IMR-90 (cell line): ENCODE data around the gene SMIM43. TPM values are rescaled to one million over a fixed set of nuclear protein-coding genes. Genes with fewer than 3 reads are reported as not detected.
A peak's percentile ranks its signal among the peaks of the same experiment; 100 is the strongest.

Experiments
- ATAC-seq: fragments of 200-7000 bp; cut with Tn5 transposase; 2 replicates; pipeline ENCODE4 v1.9.1; 2020; ENCODE audit warnings: low read depth, mild to moderate bottlenecking, moderate library complexity
- BruUV-seq: library from RNA; stranded (reverse); fragments of 400-500 nt; replicated peaks from 2 replicates; lab custom pipeline; 2021; lab: Mats Ljungman, UMichigan
- CTCF ChIA-PET: fragments of 300-600 bp; formaldehyde crosslinking; extraction: SDS; loops from one replicate; lab custom pipeline; 2021; ENCODE audit warnings: antibody characterized with exemption; lab: Yijun Ruan, JAX
- POLR2A ChIA-PET: fragments of 300-600 bp; sonication (Branson Sonifier 250); formaldehyde crosslinking; loops from one replicate; lab custom pipeline; 2022; ENCODE audit warnings: antibody characterized with exemption; ENCODE audit not compliant: unreplicated experiment; lab: Charles Lee
- DNase-seq: peaks from one replicate; pipeline ENCODE4 v3.0.0; 2013
- H2AFZ ChIP-seq: replicated peaks from 2 replicates; pipeline ENCODE3; 2013; ENCODE audit warnings: low read length, mild to moderate bottlenecking; ENCODE audit not compliant: poor library complexity
- H2AK5ac ChIP-seq: 2 replicates; pipeline ENCODE4 v1.6.1; 2013; ENCODE audit warnings: low read depth, low read length, inconsistent platforms
- H2AK9ac ChIP-seq: replicated peaks from 2 replicates; pipeline ENCODE3; 2013; ENCODE audit warnings: mild to moderate bottlenecking, low read depth, low read length, moderate library complexity; ENCODE audit not compliant: poor library complexity
- H2BK120ac ChIP-seq: 2 replicates; pipeline ENCODE4 v1.6.1; 2013; ENCODE audit warnings: low read depth, low read length, inconsistent platforms
- H2BK15ac ChIP-seq: 3 replicates; pipeline ENCODE4 v1.6.1; 2013; ENCODE audit warnings: low read depth, low read length, inconsistent platforms
- H2BK20ac ChIP-seq: 2 replicates; pipeline ENCODE4 v1.6.1; 2013; ENCODE audit warnings: low read depth, mild to moderate bottlenecking, inconsistent platforms, low read length, moderate library complexity
- H2BK5ac ChIP-seq: 2 replicates; pipeline ENCODE4 v1.6.1; 2013; ENCODE audit warnings: mild to moderate bottlenecking, low read depth, low read length, inconsistent platforms; ENCODE audit not compliant: poor library complexity, severe bottlenecking
- H3K14ac ChIP-seq: replicated peaks from 2 replicates; pipeline ENCODE4 v1.6.1; 2013; ENCODE audit warnings: low read depth, low read length, inconsistent platforms
- H3K18ac ChIP-seq: 2 replicates; pipeline ENCODE4 v1.6.1; 2013; ENCODE audit warnings: low read depth, low read length, control low read depth
- H3K23ac ChIP-seq: 2 replicates; pipeline ENCODE4 v1.6.1; 2013; ENCODE audit warnings: low read depth, low read length, inconsistent platforms
- H3K27ac ChIP-seq: 2 replicates; pipeline ENCODE4 v1.5.1; 2013; ENCODE audit warnings: mild to moderate bottlenecking, control low read depth, low read length; ENCODE audit not compliant: insufficient read depth
- H3K27me3 ChIP-seq: 2 replicates; pipeline ENCODE4 v1.6.1; 2013; ENCODE audit warnings: low read length; ENCODE audit not compliant: control insufficient read depth, insufficient read depth
- H3K36me3 ChIP-seq: 2 replicates; pipeline ENCODE4 v1.6.1; 2013; ENCODE audit warnings: low read length, mixed read lengths; ENCODE audit not compliant: control insufficient read depth, insufficient read depth
- H3K4ac ChIP-seq: 2 replicates; pipeline ENCODE4 v1.6.1; 2013; ENCODE audit warnings: low read depth, low read length, inconsistent platforms
- H3K4me1 ChIP-seq: 2 replicates; pipeline ENCODE4 v1.6.1; 2013; ENCODE audit warnings: low read length, mixed read lengths; ENCODE audit not compliant: control insufficient read depth, insufficient read depth
- H3K4me2 ChIP-seq: 2 replicates; pipeline ENCODE4 v1.6.1; 2013; ENCODE audit warnings: low read depth, mild to moderate bottlenecking, control low read depth, low read length, moderate library complexity
- H3K4me3 ChIP-seq: 2 replicates; pipeline ENCODE4 v1.5.1; 2013; ENCODE audit warnings: low read depth, mild to moderate bottlenecking, control low read depth, low read length, moderate library complexity; ENCODE audit not compliant: insufficient read depth
- H3K56ac ChIP-seq: 2 replicates; pipeline ENCODE4 v1.6.1; 2013; ENCODE audit warnings: low read length, inconsistent platforms; ENCODE audit not compliant: insufficient read depth; ENCODE audit errors: extremely low read depth
- H3K79me1 ChIP-seq, 2 experiments: 2 replicates each; pipeline ENCODE4 v1.6.1; 2013; ENCODE audit warnings: low read length in 2 of 2, inconsistent platforms in 1 of 2, low read depth in 1 of 2
- H3K9ac ChIP-seq: 2 replicates; pipeline ENCODE4 v1.6.1; 2013; ENCODE audit warnings: low read depth, low read length, control low read depth
- H3K9me1 ChIP-seq: 2 replicates; pipeline ENCODE4 v1.6.1; 2013; ENCODE audit warnings: low read length, inconsistent platforms; ENCODE audit not compliant: insufficient read depth
- H3K9me3 ChIP-seq: 2 replicates; pipeline ENCODE4 v1.6.1; 2013; ENCODE audit warnings: low read length; ENCODE audit not compliant: control insufficient read depth, insufficient read depth
- H4K20me1 ChIP-seq: 2 replicates; pipeline ENCODE4 v1.6.1; 2013; ENCODE audit warnings: low read length, inconsistent platforms; ENCODE audit not compliant: insufficient read depth
- H4K5ac ChIP-seq: 2 replicates; pipeline ENCODE4 v1.6.1; 2013; ENCODE audit warnings: mild to moderate bottlenecking, low read depth, low read length, control low read depth
- H4K8ac ChIP-seq, 2 experiments: 2 replicates each; pipeline ENCODE4 v1.6.1; 2013; ENCODE audit warnings: low read depth in 2 of 2, low read length in 2 of 2, control low read depth in 1 of 2, inconsistent platforms in 1 of 2
- H4K91ac ChIP-seq: 2 replicates; pipeline ENCODE4 v1.6.1; 2013; ENCODE audit warnings: low read depth, low read length, inconsistent platforms; ENCODE audit not compliant: insufficient read depth
- FOS ChIP-seq: fragments of 150-350 bp; IDR thresholded peaks from 2 replicates; pipeline ENCODE4 v1.6.1; 2016; ENCODE audit warnings: low read depth, low read length
- MAZ ChIP-seq: IDR thresholded peaks from 2 replicates; pipeline ENCODE4 v1.6.1; 2012; ENCODE audit warnings: low read depth, mild to moderate bottlenecking, low read length, improper control_type of control experiment, moderate library complexity, borderline replicate concordance
- WGBS, 2 experiments: methylation state at CpG; one replicate each; pipeline versions ENCODE4 v1.1.5 to v1.1.7; 2013; ENCODE audit warnings: missing lambda C conversion rate in 2 of 2; ENCODE audit not compliant: insufficient read length in 1 of 2; ENCODE audit errors: extremely low coverage in 2 of 2; 5-methylcytosine and 5-hydroxymethylcytosine counted together
- dilution Hi-C: fragments of 300-500 bp; cut with HindIII; formaldehyde crosslinking; loops from one replicate; pipeline ENCODE4 v1.14.3; 2018; ENCODE audit warnings: low sequenced_read_pairs; ENCODE audit not compliant: unreplicated experiment
- in situ Hi-C: fragments of 300-500 bp; cut with MboI; formaldehyde crosslinking; loops from 3 replicates; pipeline ENCODE4 v1.14.3; 2019; ENCODE audit warnings: low sequenced_read_pairs, inconsistent platforms, mixed read lengths
- intact Hi-C: fragments of 100-400 bp; cut with micrococcal nuclease; formaldehyde crosslinking; loops from 2 replicates; pipeline ENCODE4 v1.10.0; 2022
- polyA plus RNA-seq, 3 experiments: library from polyadenylated mRNA; depleted of rRNA; stranded (reverse); fragments of >200 nt; gene quantifications; 2 replicates each; pipeline ENCODE4 v1.2.3, GENCODE V29; 2012; ENCODE audit warnings: low replicate concordance in 1 of 3
- total RNA-seq: library from RNA; depleted of rRNA; stranded (reverse); fragments of >200 nt; gene quantifications from 2 replicates; pipeline ENCODE4 v1.2.3, GENCODE V29; 2012

Gene SMIM43
- total and polyA plus RNA-seq, 2 of the 4 experiments (the other 2 are of a cell fraction), result 1.4 to 2.8 TPM

DNA sequence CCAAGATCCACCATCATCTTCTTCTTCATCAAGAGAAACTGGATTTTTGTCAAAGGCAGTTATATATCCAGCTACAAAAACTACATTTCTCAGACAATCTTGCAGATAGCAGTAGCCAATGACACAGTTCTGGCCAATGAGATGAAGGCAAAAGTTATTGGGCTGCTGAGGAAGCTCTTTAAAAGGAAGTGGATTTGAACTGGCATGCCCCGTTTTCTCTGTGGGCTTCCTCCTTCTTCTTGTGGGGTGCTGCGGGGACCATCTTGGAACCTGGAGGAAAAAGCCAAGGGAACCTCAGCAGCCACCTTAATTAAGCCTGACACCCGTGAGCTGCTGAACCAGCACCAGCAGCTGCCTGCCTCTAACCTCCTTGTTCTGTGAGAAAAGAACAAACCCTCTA is 4.8 kb downstream of the SMIM43 start:
- no peak for DNase-seq
- no peak overlapping the region for H3K14ac ChIP-seq
- no peak overlapping the region for H2BK20ac ChIP-seq
- no peaks in the 10 kb centered on the region for H3K27me3 ChIP-seq
- no peak overlapping the region for H2BK5ac ChIP-seq
- in situ Hi-C loops (no loop called here), dilution Hi-C loops (no loop called here), intact Hi-C loops (no loop called here)
- ChIA-PET POLR2A (no interaction called here), CTCF (interaction anchor here (1.3 kb wide), 1 partner anchor 30 kb away, joined by 3 read pairs; no protein-coding TSS in a partner anchor)
- peaks cover under 1% of the 10 kb centered on the region; the same call in 1 of the 2 replicates for H3K4me1 ChIP-seq
- ATAC-seq, result no peak
- H3K4ac ChIP-seq, result no peak overlapping the region
- H2BK120ac ChIP-seq, result peak overlapping the region; percentile 43; the same call in 1 of the 2 replicates
- no TSS peak for BruUV-seq
- H3K9me3 ChIP-seq, result no peaks in the 10 kb centered on the region
- no peak overlapping the region for H3K56ac ChIP-seq
- no peak overlapping the region for H3K27ac ChIP-seq
- peak overlapping the region; percentile 17; the same call in 1 of the 2 replicates for H4K5ac ChIP-seq
- H4K8ac ChIP-seq, result no peak overlapping the region
- no peak for TF ChIP-seq MAZ
- TF ChIP-seq FOS, result no peak
- H2BK15ac ChIP-seq, result peak overlapping the region; percentile 7; the same call in 1 of the 3 replicates
- H3K79me1 ChIP-seq, result peaks cover 0 to 3% of the 10 kb centered on the region in 2 experiments; a peak in 1 of 4 replicates
- no peak overlapping the region for H2AK5ac ChIP-seq
- H3K9ac ChIP-seq, result no peak overlapping the region
- 0 out of 2 replicates have a peak, but pooled peaks cover 6% of the 10 kb centered on the region for H3K9me1 ChIP-seq
- H3K23ac ChIP-seq, result no peak overlapping the region
- H3K36me3 ChIP-seq, result no peaks in the 10 kb centered on the region
- no peak overlapping the region for H2AFZ ChIP-seq
- H3K4me3 ChIP-seq, result no peak overlapping the region
- H4K20me1 ChIP-seq, result no peaks in the 10 kb centered on the region
- no CpG with 5 or more reads among the region's 3 CpGs for WGBS, 2 experiments
- H4K91ac ChIP-seq, result peak overlapping the region; percentile 24; the same call in 1 of the 2 replicates
- H3K4me2 ChIP-seq, result no peak overlapping the region
- no peak overlapping the region for H2AK9ac ChIP-seq
- H3K18ac ChIP-seq, result no peak overlapping the region
